Astrocyte (in vitro differentiated cells and primary cell): ENCODE measurements around the gene CADM4. TPM values are rescaled to one million over a fixed set of nuclear protein-coding genes. Genes with fewer than 3 reads are reported as not detected.
"Not testable (repeated sequence)": the region's sequence is repeated elsewhere in the genome, so short reads cannot be mapped to it uniquely, and the experiment has no call there.

ENCODE experiments used
- DNase-seq: peaks from one replicate; pipeline ENCODE4 v3.0.0-alpha.2; 2010; ENCODE audit warnings: low read depth
- FAIRE-seq: peaks from 2 replicates; lab custom pipeline; 2011; peaks lifted over from hg19 to GRCh38; lab: Jason Lieb, UNC
- H2AFZ ChIP-seq: 2 replicates; pipeline ENCODE4 v1.6.0; 2012; ENCODE audit warnings: low read depth, low read length, inconsistent platforms
- H3K27ac ChIP-seq: 2 replicates; pipeline ENCODE4 v1.5.1; 2011; ENCODE audit warnings: low read depth, low read length, inconsistent platforms
- H3K27me3 ChIP-seq: 2 replicates; pipeline ENCODE4 v1.6.0; 2011; ENCODE audit warnings: low read length, inconsistent platforms; ENCODE audit not compliant: insufficient read depth
- H3K36me3 ChIP-seq: 2 replicates; pipeline ENCODE4 v1.5.1; 2011; ENCODE audit warnings: low read length, inconsistent platforms; ENCODE audit not compliant: insufficient read depth
- H3K4me1 ChIP-seq: 2 replicates; pipeline ENCODE4 v1.5.1; 2011; ENCODE audit warnings: low read length, inconsistent platforms; ENCODE audit not compliant: insufficient read depth
- H3K4me2 ChIP-seq: 2 replicates; pipeline ENCODE4 v1.6.0; 2012; ENCODE audit warnings: low read length, inconsistent platforms
- H3K4me3 ChIP-seq: 2 replicates; pipeline ENCODE4 v1.5.1; 2011; ENCODE audit warnings: low read depth, mild to moderate bottlenecking, low read length, inconsistent platforms; ENCODE audit not compliant: insufficient read depth
- H3K79me2 ChIP-seq: 2 replicates; pipeline ENCODE4 v1.6.0; 2012; ENCODE audit warnings: mild to moderate bottlenecking, low read length, inconsistent platforms; ENCODE audit not compliant: insufficient read depth
- H3K9ac ChIP-seq: 2 replicates; pipeline ENCODE4 v1.6.0; 2012; ENCODE audit warnings: mild to moderate bottlenecking, low read length, inconsistent platforms
- H3K9me3 ChIP-seq: 2 replicates; pipeline ENCODE4 v1.5.1; 2012; ENCODE audit warnings: low read depth, mild to moderate bottlenecking, low read length, inconsistent platforms; ENCODE audit not compliant: insufficient read depth
- H4K20me1 ChIP-seq: 2 replicates; pipeline ENCODE4 v1.6.0; 2012; ENCODE audit warnings: low read length, inconsistent platforms; ENCODE audit not compliant: insufficient read depth
- H3K27ac Mint-ChIP-seq: one replicate; pipeline ENCODE4 v1.8.0; 2021; ENCODE audit warnings: mild to moderate bottlenecking, mixed read lengths; ENCODE audit not compliant: unreplicated experiment
- H3K27me3 Mint-ChIP-seq: one replicate; pipeline ENCODE4 v1.8.0; 2021; ENCODE audit warnings: low read depth, mixed read lengths; ENCODE audit not compliant: unreplicated experiment
- H3K36me3 Mint-ChIP-seq: one replicate; pipeline ENCODE4 v1.8.0; 2021; ENCODE audit warnings: low read depth, mixed read lengths; ENCODE audit not compliant: unreplicated experiment
- H3K4me1 Mint-ChIP-seq: one replicate; pipeline ENCODE4 v1.8.0; 2021; ENCODE audit warnings: low read depth, mixed read lengths; ENCODE audit not compliant: unreplicated experiment
- H3K4me3 Mint-ChIP-seq: one replicate; pipeline ENCODE4 v1.8.0; 2021; ENCODE audit warnings: mild to moderate bottlenecking, moderate library complexity, mixed read lengths; ENCODE audit not compliant: unreplicated experiment
- H3K9me3 Mint-ChIP-seq: one replicate; pipeline ENCODE4 v1.8.0; 2021; ENCODE audit warnings: mild to moderate bottlenecking, mixed read lengths; ENCODE audit not compliant: unreplicated experiment
- EZH2 ChIP-seq: IDR thresholded peaks from 2 replicates; pipeline ENCODE4 v1.6.1; 2012; ENCODE audit warnings: mild to moderate bottlenecking, low read length, inconsistent platforms; ENCODE audit not compliant: insufficient read depth
- total RNA-seq: library from RNA; stranded (reverse); gene quantifications from 2 replicates; pipeline ENCODE4 v1.2.1, GENCODE V29; 2021
- TF ChIP-seq, protein P1 (sequence below): IDR thresholded peaks from 2 replicates; pipeline ENCODE4 v1.5.1; 2011; ENCODE audit warnings: low read depth, mild to moderate bottlenecking, inconsistent platforms, low read length, moderate library complexity; ENCODE audit not compliant: insufficient read depth

The CADM4 gene
- total RNA-seq, 1 donor from 2014 or later, result 52.1 TPM

DNA sequence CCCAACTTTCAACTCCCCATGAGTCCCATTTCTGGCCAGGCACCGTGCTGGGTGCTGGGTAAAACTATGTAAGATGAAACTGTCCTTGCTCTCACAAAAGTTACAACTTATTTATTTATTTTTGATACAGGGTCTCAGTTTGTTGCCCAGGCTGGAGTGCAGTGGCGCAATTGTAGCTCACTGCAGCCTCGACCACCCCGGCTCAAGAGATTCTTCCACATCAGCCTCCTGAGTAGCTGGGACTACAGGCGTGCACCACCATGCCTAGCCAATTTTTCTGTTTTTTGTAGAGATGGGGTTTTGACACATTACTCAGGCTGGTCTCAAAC is 12.9 kb upstream of the CADM4 start:
- Mint-ChIP-seq H3K36me3 (peaks cover 23% of the 10 kb centered on the region), H3K4me1 (no peaks in the 10 kb centered on the region), H3K27me3 (no peaks in the 10 kb centered on the region), H3K9me3 (no peaks in the 10 kb centered on the region), H3K27ac (no peak overlapping the region), H3K4me3 (no peak overlapping the region)
- Histone ChIP-seq H3K36me3 (peaks cover 58% of the 10 kb centered on the region), H4K20me1 (peaks cover 63% of the 10 kb centered on the region), H3K4me3 (no peak overlapping the region), H2AFZ (no peak overlapping the region), H3K9me3 (no peaks in the 10 kb centered on the region), H3K79me2 (peaks cover 10% of the 10 kb centered on the region), H3K4me2 (no peak overlapping the region), H3K27ac (no peak overlapping the region), H3K27me3 (no peaks in the 10 kb centered on the region), H3K4me1 (no peaks in the 10 kb centered on the region), H3K9ac (no peak overlapping the region)
- no peak for FAIRE-seq
- TF ChIP-seq, protein P1, sequence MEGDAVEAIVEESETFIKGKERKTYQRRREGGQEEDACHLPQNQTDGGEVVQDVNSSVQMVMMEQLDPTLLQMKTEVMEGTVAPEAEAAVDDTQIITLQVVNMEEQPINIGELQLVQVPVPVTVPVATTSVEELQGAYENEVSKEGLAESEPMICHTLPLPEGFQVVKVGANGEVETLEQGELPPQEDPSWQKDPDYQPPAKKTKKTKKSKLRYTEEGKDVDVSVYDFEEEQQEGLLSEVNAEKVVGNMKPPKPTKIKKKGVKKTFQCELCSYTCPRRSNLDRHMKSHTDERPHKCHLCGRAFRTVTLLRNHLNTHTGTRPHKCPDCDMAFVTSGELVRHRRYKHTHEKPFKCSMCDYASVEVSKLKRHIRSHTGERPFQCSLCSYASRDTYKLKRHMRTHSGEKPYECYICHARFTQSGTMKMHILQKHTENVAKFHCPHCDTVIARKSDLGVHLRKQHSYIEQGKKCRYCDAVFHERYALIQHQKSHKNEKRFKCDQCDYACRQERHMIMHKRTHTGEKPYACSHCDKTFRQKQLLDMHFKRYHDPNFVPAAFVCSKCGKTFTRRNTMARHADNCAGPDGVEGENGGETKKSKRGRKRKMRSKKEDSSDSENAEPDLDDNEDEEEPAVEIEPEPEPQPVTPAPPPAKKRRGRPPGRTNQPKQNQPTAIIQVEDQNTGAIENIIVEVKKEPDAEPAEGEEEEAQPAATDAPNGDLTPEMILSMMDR, result no peak
- no peak for DNase-seq

DNA sequence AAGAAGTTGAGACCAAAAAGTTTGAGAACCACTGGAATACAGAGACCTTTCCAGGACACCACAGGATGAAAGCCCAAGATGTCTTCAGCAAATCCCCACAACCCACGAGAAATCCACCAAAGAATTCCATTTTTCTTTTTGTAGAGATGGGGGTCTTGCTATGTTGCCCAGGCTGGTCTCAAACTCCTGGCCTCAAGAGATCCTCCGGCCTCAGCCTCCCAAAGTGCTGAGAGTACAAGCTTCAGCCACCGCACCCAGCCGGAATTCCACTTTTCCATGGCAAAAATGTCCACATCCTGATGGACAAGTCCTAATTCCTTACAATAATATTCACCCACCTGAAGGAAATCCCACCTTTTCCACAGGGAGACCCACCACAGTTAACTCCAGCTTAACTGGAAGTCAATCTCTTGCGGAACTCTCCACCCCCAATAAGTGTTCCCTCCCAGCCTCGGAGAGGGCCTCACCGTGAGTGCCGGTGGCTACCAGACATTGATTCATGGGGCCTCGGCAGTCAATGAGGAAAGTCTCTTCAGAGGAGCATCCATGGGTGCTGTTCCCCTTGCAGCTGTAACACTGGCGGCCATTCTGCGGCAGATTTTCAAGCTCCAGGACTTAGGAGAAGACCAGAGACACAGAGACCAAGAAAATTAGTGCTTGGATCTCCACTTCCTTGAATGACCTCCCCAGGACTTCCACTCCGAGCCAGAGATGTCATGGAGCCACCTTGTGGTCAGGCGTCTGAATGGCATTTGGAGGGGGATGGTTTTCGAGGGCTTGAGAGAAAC is 12.3 kb upstream of the CADM4 start:
- FAIRE-seq (no peak), DNase-seq (peak; percentile 29)
- Histone ChIP-seq H3K9ac (no peak overlapping the region), H3K4me3 (no peak overlapping the region), H4K20me1 (peaks cover 61% of the 10 kb centered on the region), H3K27ac (no peak overlapping the region), H3K36me3 (peaks cover 61% of the 10 kb centered on the region), H3K4me1 (no peaks in the 10 kb centered on the region), H3K9me3 (no peaks in the 10 kb centered on the region), H3K27me3 (no peaks in the 10 kb centered on the region), H3K79me2 (peaks cover 4% of the 10 kb centered on the region), H2AFZ (no peak overlapping the region), H3K4me2 (no peak overlapping the region)
- Mint-ChIP-seq H3K9me3 (peaks cover 2% of the 10 kb centered on the region), H3K4me3 (no peak overlapping the region), H3K27ac (no peak overlapping the region), H3K36me3 (peaks cover 24% of the 10 kb centered on the region), H3K4me1 (no peaks in the 10 kb centered on the region), H3K27me3 (no peaks in the 10 kb centered on the region)
- TF ChIP-seq, protein P1, result peak; percentile 55
- TF ChIP-seq EZH2, result no peak

DNA sequence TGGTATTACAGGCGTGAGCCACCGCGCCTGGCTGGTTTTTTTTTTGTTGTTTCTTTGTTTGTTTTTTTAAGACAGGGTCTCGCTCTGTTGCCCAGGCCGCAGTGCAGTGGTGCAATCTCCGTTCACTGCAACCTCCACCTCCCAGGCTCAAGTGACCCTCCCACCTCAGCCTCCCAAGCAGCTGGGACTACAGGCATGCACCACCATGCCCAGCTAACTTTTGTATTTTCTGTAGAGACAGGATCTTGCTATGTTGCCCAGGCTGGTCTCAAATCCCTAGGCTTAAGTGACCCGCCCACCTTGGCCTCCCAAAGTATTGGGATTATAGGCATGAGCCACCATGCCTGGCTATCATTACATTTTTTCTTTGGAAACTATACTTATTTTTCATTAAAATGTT is 10.6 kb upstream of the CADM4 start:
- not testable (repeated sequence) for FAIRE-seq, DNase-seq, H3K27ac Mint-ChIP-seq

More for the DNA sequence above, 10.6 kb upstream of the CADM4 start:
- H3K4me1 ChIP-seq, H3K27ac ChIP-seq, H3K27me3 ChIP-seq, H3K79me2 ChIP-seq, H3K4me3 Mint-ChIP-seq, H3K9me3 Mint-ChIP-seq, H3K9me3 ChIP-seq, H3K4me2 ChIP-seq, H3K9ac ChIP-seq, H2AFZ ChIP-seq, H3K27me3 Mint-ChIP-seq, H3K4me3 ChIP-seq, H3K4me1 Mint-ChIP-seq: not testable (repeated sequence)
- H3K36me3 Mint-ChIP-seq, result peaks cover 26% of the 10 kb centered on the region
- Histone ChIP-seq H3K36me3 (peaks cover 50% of the 10 kb centered on the region), H4K20me1 (peaks cover 48% of the 10 kb centered on the region)
